H1 (cell line): ENCODE data around the gene GRIA4. TPM values are rescaled to one million over a fixed set of nuclear protein-coding genes. Genes with fewer than 3 reads are reported as not detected.

Experiments used
- CTCF ChIA-PET: fragments of 300-600 bp; sonication (Branson Sonifier 250); formaldehyde crosslinking; loops from one replicate; lab custom pipeline; 2021; ENCODE audit not compliant: partially characterized antibody; lab: Charles Lee
- POLR2A ChIA-PET: fragments of 300-600 bp; sonication (Branson Sonifier 250); formaldehyde crosslinking; loops from one replicate; lab custom pipeline; 2021; ENCODE audit warnings: inconsistent platforms; ENCODE audit not compliant: partially characterized antibody; lab: Charles Lee
- DNase-seq, 2 experiments: peaks; one replicate each; pipeline versions ENCODE4 v3.0.0 to v3.0.0-alpha.2; 2010 to 2022; ENCODE audit warnings: low spot score in 2 of 2, low read depth in 1 of 2, mixed read lengths in 1 of 2
- FAIRE-seq: peaks from 2 replicates; lab custom pipeline; 2011; peaks lifted over from hg19 to GRCh38; lab: Jason Lieb, UNC
- H2AFZ ChIP-seq: 2 replicates; pipeline ENCODE4 v1.8.1; 2012; ENCODE audit warnings: low read length, inconsistent platforms
- H2AK5ac ChIP-seq: 2 replicates; pipeline ENCODE4 v1.6.1; 2013; ENCODE audit warnings: low read depth, low read length
- H2BK120ac ChIP-seq: replicated peaks from 2 replicates; pipeline ENCODE3; 2013; ENCODE audit warnings: low read depth, low read length, inconsistent platforms
- H2BK12ac ChIP-seq: 2 replicates; pipeline ENCODE4 v1.6.1; 2013; ENCODE audit warnings: low read depth, low read length
- H2BK15ac ChIP-seq: 2 replicates; pipeline ENCODE4 v1.6.1; 2013; ENCODE audit warnings: low read length
- H2BK20ac ChIP-seq: 2 replicates; pipeline ENCODE4 v1.6.1; 2013; ENCODE audit warnings: low read length
- H2BK5ac ChIP-seq: 2 replicates; pipeline ENCODE4 v1.6.1; 2013; ENCODE audit warnings: low read depth, low read length
- H3K14ac ChIP-seq: 2 replicates; pipeline ENCODE4 v1.6.1; 2013; ENCODE audit warnings: inconsistent platforms; ENCODE audit not compliant: insufficient read length
- H3K18ac ChIP-seq: 2 replicates; pipeline ENCODE4 v1.6.1; 2013; ENCODE audit warnings: low read length; ENCODE audit errors: extremely low read depth
- H3K23ac ChIP-seq: 2 replicates; pipeline ENCODE4 v1.6.1; 2013; ENCODE audit warnings: inconsistent platforms; ENCODE audit not compliant: insufficient read length
- H3K23me2 ChIP-seq: 2 replicates; pipeline ENCODE4 v1.6.1; 2013; ENCODE audit warnings: low read depth, low read length
- H3K27ac ChIP-seq: 2 replicates; pipeline ENCODE4 v1.6.1; 2011; ENCODE audit warnings: low read depth, low read length, inconsistent platforms
- H3K27me3 ChIP-seq, 4 experiments: replicated peaks in 1 of 4; 1 replicate in 1 of 4; 2 replicates in 3 of 4; pipeline versions ENCODE4 v1.6.1 to v1.8.1; 2011 to 2013; ENCODE audit warnings: low read length in 3 of 4, mild to moderate bottlenecking in 3 of 4, inconsistent platforms in 2 of 4, mixed read lengths in 2 of 4, moderate library complexity in 1 of 4; ENCODE audit not compliant: control insufficient read depth in 3 of 4, insufficient read depth in 3 of 4; ENCODE audit errors: extremely low read depth in 1 of 4
- H3K36me3 ChIP-seq, 4 experiments: 2 replicates each; pipeline versions ENCODE4 v1.6.1 to v1.8.1; 2011 to 2013; ENCODE audit warnings: mild to moderate bottlenecking in 4 of 4, low read length in 3 of 4, moderate library complexity in 2 of 4, control low read depth in 1 of 4, inconsistent platforms in 1 of 4; ENCODE audit not compliant: insufficient read depth in 4 of 4, control insufficient read depth in 2 of 4
- H3K4ac ChIP-seq: replicated peaks from 2 replicates; pipeline ENCODE3; 2013; ENCODE audit warnings: low read length, low read depth, mixed read lengths, inconsistent platforms; ENCODE audit not compliant: insufficient read length
- H3K4me1 ChIP-seq, 4 experiments: replicated peaks in 1 of 4; 1 replicate in 1 of 4; 2 replicates in 3 of 4; pipeline versions ENCODE4 v1.6.1 to v1.8.1; 2011 to 2013; ENCODE audit warnings: low read length in 3 of 4, inconsistent platforms in 2 of 4, mixed read lengths in 1 of 4; ENCODE audit not compliant: insufficient read depth in 4 of 4, control insufficient read depth in 3 of 4
- H3K4me2 ChIP-seq, 2 experiments: 2 replicates each; pipeline versions ENCODE4 v1.6.1 to v1.8.1; 2011 to 2013; ENCODE audit warnings: low read depth in 2 of 2, low read length in 2 of 2, control low read depth in 1 of 2, inconsistent platforms in 1 of 2, mild to moderate bottlenecking in 1 of 2; ENCODE audit not compliant: insufficient read depth in 1 of 2
- H3K4me3 ChIP-seq, 4 experiments: fragments of 200-600, 300-600 bp in 1 of 4; sonication (generic), shearing (Covaris generic), sonication (Bioruptor Twin) in 1 of 4; 2 replicates each; pipeline versions ENCODE4 v1.5.1 to v1.8.1; 2011 to 2016; ENCODE audit warnings: low read length in 4 of 4, low read depth in 3 of 4, control low read depth in 2 of 4, inconsistent platforms in 2 of 4, mild to moderate bottlenecking in 2 of 4, mixed read lengths in 1 of 4, moderate library complexity in 1 of 4; ENCODE audit not compliant: insufficient read depth in 2 of 4; ENCODE audit errors: extremely low read depth in 1 of 4
- H3K56ac ChIP-seq: replicated peaks from 2 replicates; pipeline ENCODE3; 2013; ENCODE audit warnings: low read depth, mild to moderate bottlenecking, mixed read lengths, low read length, inconsistent platforms; ENCODE audit not compliant: insufficient read length
- H3K79me1 ChIP-seq: 2 replicates; pipeline ENCODE4 v1.6.1; 2013; ENCODE audit warnings: low read depth, low read length, control low read depth
- H3K79me2 ChIP-seq, 2 experiments: 2 replicates each; pipeline versions ENCODE4 v1.6.1 to v1.8.1; 2012 to 2013; ENCODE audit warnings: low read length in 2 of 2, mild to moderate bottlenecking in 2 of 2, inconsistent platforms in 1 of 2; ENCODE audit not compliant: insufficient read depth in 2 of 2, control insufficient read depth in 1 of 2
- H3K9ac ChIP-seq, 4 experiments: replicated peaks in 1 of 4; 1 replicate in 1 of 4; 2 replicates in 3 of 4; pipeline versions ENCODE4 v1.6.1 to v1.8.1; 2011 to 2013; ENCODE audit warnings: low read depth in 3 of 4, low read length in 3 of 4, control low read depth in 2 of 4, mild to moderate bottlenecking in 2 of 4, moderate library complexity in 2 of 4, inconsistent platforms in 1 of 4; ENCODE audit errors: extremely low read depth in 1 of 4
- H3K9me3 ChIP-seq, 2 experiments: 2 replicates each; pipeline versions ENCODE4 v1.6.1 to v1.8.1; 2012 to 2013; ENCODE audit warnings: mild to moderate bottlenecking in 2 of 2, moderate library complexity in 2 of 2, control low read depth in 1 of 2, inconsistent platforms in 1 of 2, low read depth in 1 of 2, low read length in 1 of 2, mixed read lengths in 1 of 2; ENCODE audit not compliant: insufficient read depth in 2 of 2
- H4K20me1 ChIP-seq, 2 experiments: replicated peaks in 1 of 2; 2 replicates each; pipeline versions ENCODE3 to v1.8.1; 2011 to 2013; ENCODE audit warnings: inconsistent platforms in 2 of 2, low read length in 2 of 2, mild to moderate bottlenecking in 1 of 2; ENCODE audit not compliant: insufficient read depth in 2 of 2, control insufficient read depth in 1 of 2
- H4K5ac ChIP-seq: 2 replicates; pipeline ENCODE4 v1.6.1; 2013; ENCODE audit warnings: low read length, low read depth, mixed read lengths, inconsistent platforms; ENCODE audit not compliant: insufficient read length
- H4K8ac ChIP-seq: 2 replicates; pipeline ENCODE4 v1.8.0; 2013; ENCODE audit warnings: mild to moderate bottlenecking, moderate library complexity, low read length, inconsistent platforms; ENCODE audit not compliant: insufficient read depth; ENCODE audit errors: extremely low read depth
- H4K91ac ChIP-seq: replicated peaks from 2 replicates; pipeline ENCODE3; 2013; ENCODE audit warnings: low read length, mixed read lengths, inconsistent platforms; ENCODE audit not compliant: insufficient read length
- GTF2F1 ChIP-seq: IDR thresholded peaks from 2 replicates; pipeline ENCODE4 v1.6.1; 2012; ENCODE audit warnings: low read depth, low read length, improper control_type of control experiment, borderline replicate concordance
- HDAC6 ChIP-seq: IDR thresholded peaks from one replicate; pipeline ENCODE4 v1.7.1; 2012; ENCODE audit warnings: low read depth, mild to moderate bottlenecking, inconsistent platforms, low read length, moderate library complexity
- MAFK ChIP-seq: IDR thresholded peaks from 2 replicates; pipeline ENCODE4 v1.6.1; 2012; ENCODE audit warnings: low read depth, mild to moderate bottlenecking, improper control_type of control experiment, low read length
- WGBS, 2 experiments: shearing (Covaris generic) in 1 of 2; methylation state at CpG; one replicate each; pipeline versions ENCODE4 v1.1.6 to v1.1.7; 2013 to 2015; ENCODE audit warnings: low lambda C conversion rate in 2 of 2, mixed read lengths in 2 of 2, inconsistent platforms in 1 of 2, low coverage in 1 of 2, missing lambda C conversion rate in 1 of 2; ENCODE audit not compliant: insufficient replicate concordance in 2 of 2, insufficient coverage in 1 of 2, insufficient read length in 1 of 2; ENCODE audit errors: extremely low coverage in 1 of 2, missing lambda C conversion rate in 1 of 2; 5-methylcytosine and 5-hydroxymethylcytosine counted together
- polyA plus RNA-seq, 7 experiments: library from polyadenylated mRNA; depleted of rRNA in 3 of 7; stranded (reverse) in 5 of 7; unstranded in 2 of 7; fragments of >200 nt in 5 of 7; fragments of 200-250 nt in 2 of 7; gene quantifications; 1 replicate in 5 of 7; 2 replicates in 1 of 7; 4 replicates in 1 of 7; pipeline versions ENCODE4 v1.2.1 to v1.2.3, GENCODE V29; 2011 to 2013; ENCODE audit warnings: missing spikeins in 2 of 7, mixed read lengths in 2 of 7
- total RNA-seq: library from RNA; stranded (reverse); fragmentation: NEBNext Ultra II Directional; extraction: Animal tissue kit (Norgen Biotek cat#: 25700); gene quantifications from 2 replicates; pipeline ENCODE4 v1.2.1, GENCODE V29; 2021

GRIA4 gene
- total and polyA plus RNA-seq, 2 of the 8 experiments (the other 6 are each of a cell fraction or from before 2014, with no cell fraction given) = 12.5 to 21.8 TPM

DNA sequence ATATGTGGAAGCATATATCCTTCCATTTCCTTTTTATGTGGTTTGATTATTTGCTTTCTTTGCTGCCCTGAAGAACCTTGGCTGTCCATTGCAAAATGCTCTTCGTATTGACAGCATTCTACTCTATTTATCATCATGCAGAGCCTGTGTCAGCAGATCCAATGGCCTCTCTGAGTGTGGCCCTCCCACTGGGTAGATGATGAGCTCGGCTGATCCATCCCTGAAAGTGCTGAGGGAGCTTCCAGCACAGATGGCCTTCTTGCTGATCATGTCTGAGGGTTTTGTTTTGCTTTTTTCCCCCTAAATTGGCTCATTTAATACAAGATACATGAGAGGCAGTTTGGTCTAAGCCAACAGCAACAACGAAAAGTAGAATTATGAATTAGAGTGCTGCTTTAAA lies 181.0 kb downstream of the GRIA4 start:
- H4K20me1 ChIP-seq = no peaks in the 10 kb centered on the region
- H3K4me1 ChIP-seq = peaks cover 0 to 4% (median 0%) of the 10 kb centered on the region in 4 experiments; a peak in 2 of 7 replicates
- H3K9me3 ChIP-seq = no peaks in the 10 kb centered on the region
- no peak for DNase-seq
- no peak overlapping the region; the same call in 1 of the 2 replicates for H4K8ac ChIP-seq
- no peak for TF ChIP-seq HDAC6
- TF ChIP-seq GTF2F1 = no peak
- no peak for TF ChIP-seq MAFK
- no peak overlapping the region for H3K56ac ChIP-seq
- no peaks in the 10 kb centered on the region for H3K23me2 ChIP-seq
- no peak overlapping the region for H3K9ac ChIP-seq
- H2AFZ ChIP-seq = no peak overlapping the region
- H3K27ac ChIP-seq = no peak overlapping the region
- no peak overlapping the region for H3K4me3 ChIP-seq
- FAIRE-seq = no peak
- no peak overlapping the region for H4K5ac ChIP-seq
- no peaks in the 10 kb centered on the region for H3K79me2 ChIP-seq
- CTCF ChIA-PET = interaction anchor here (1.7 kb wide), 1 partner anchor 38 kb away, joined by 4 read pairs; no protein-coding TSS in a partner anchor
- H3K4ac ChIP-seq = no peak overlapping the region
- POLR2A ChIA-PET = no interaction called here
- no peak overlapping the region for H2BK5ac ChIP-seq
- H2BK12ac ChIP-seq = no peak overlapping the region
- H4K91ac ChIP-seq = no peak overlapping the region
- no peak overlapping the region for H2BK15ac ChIP-seq
- no peak overlapping the region for H3K18ac ChIP-seq
- no peak overlapping the region for H3K14ac ChIP-seq
- H2AK5ac ChIP-seq = no peak overlapping the region
- H3K4me2 ChIP-seq = no peak overlapping the region
- no peaks in the 10 kb centered on the region for H3K27me3 ChIP-seq
- H2BK20ac ChIP-seq = no peak overlapping the region
- H3K79me1 ChIP-seq = no peaks in the 10 kb centered on the region; the same call in 1 of the 2 replicates
- 81% methylated on average over 3 of the region's 3 CpGs; no CpG with 5 or more reads in 1 of the 2 experiments for WGBS, 2 experiments
- no peak overlapping the region for H3K23ac ChIP-seq
- no peaks in the 10 kb centered on the region for H3K36me3 ChIP-seq
- H2BK120ac ChIP-seq = no peak overlapping the region
